ENCODE measurements around the gene WNT9B. TPM values are rescaled to one million over a fixed set of nuclear protein-coding genes. Genes with fewer than 3 reads are reported as not detected.

Gene WNT9B
- not detected in 2 replicates for total RNA-seq (2014; rRNA removed)
- polyA plus RNA-seq (2012): not detected

- DNase-seq (ENCODE audit: low read depth): no peak
Observed at GRCh38 chr17:46851029-46851741, at the start of gene WNT9B. Gene WNT9B (plus strand): TSS chr17:46851583. CDS start chr17:46851639, 56 bp downstream.

GRCh38 chr17:46802800-46803199 lies 48.6 kb upstream of the WNT9B start:
- no peak for DNase-seq (ENCODE audit: low read depth)

- no peak for DNase-seq (ENCODE audit: low read depth)
Observed at GRCh38 chr17:46803544-46803943, 47.8 kb upstream of the WNT9B start.

GRCh38 chr17:46805771-46806170 lies 45.6 kb upstream of the WNT9B start:
- no peak for DNase-seq (ENCODE audit: low read depth)

- no peak for DNase-seq (ENCODE audit: low read depth)
Observed at GRCh38 chr17:46809110-46809571, 42.2 kb upstream of the WNT9B start.

- no peak for DNase-seq (ENCODE audit: low read depth)
Observed at GRCh38 chr17:46810837-46811236, 40.5 kb upstream of the WNT9B start.

- DNase-seq (ENCODE audit: low read depth): no peak
Observed at GRCh38 chr17:46811978-46812583, 39.3 kb upstream of the WNT9B start.

GRCh38 chr17:46812624-46813318 lies 38.6 kb upstream of the WNT9B start:
- DNase-seq (ENCODE audit: low read depth): no peak

GRCh38 chr17:46813920-46814319 lies 37.5 kb upstream of the WNT9B start:
- DNase-seq (ENCODE audit: low read depth): no peak

- DNase-seq (ENCODE audit: low read depth): no peak
Observed at GRCh38 chr17:46814446-46814845, 36.9 kb upstream of the WNT9B start.

- DNase-seq (ENCODE audit: low read depth): no peak
Observed at GRCh38 chr17:46815474-46816353, 35.7 kb upstream of the WNT9B start.

- DNase-seq (ENCODE audit: low read depth): no peak
Observed at GRCh38 chr17:46817151-46817900, 34.1 kb upstream of the WNT9B start.

- DNase-seq (ENCODE audit: low read depth): no peak
Observed at GRCh38 chr17:46817901-46818209, 33.5 kb upstream of the WNT9B start.

- DNase-seq (ENCODE audit: low read depth): no peak
Observed at GRCh38 chr17:46818316-46818928, 33.0 kb upstream of the WNT9B start, which contains the start of gene WNT3. Gene WNT3 (minus strand): TSS chr17:46818692. CDS start chr17:46818597, 95 bp downstream.

- no peak for DNase-seq (ENCODE audit: low read depth)
Observed at GRCh38 chr17:46818929-46819859, 32.2 kb upstream of the WNT9B start.

GRCh38 chr17:46819906-46820351 lies 31.5 kb upstream of the WNT9B start:
- DNase-seq (ENCODE audit: low read depth): no peak

GRCh38 chr17:46820592-46821450 lies 30.6 kb upstream of the WNT9B start:
- DNase-seq (ENCODE audit: low read depth): no peak

Measured in LHCN-M2 (cell line).